ENCODE data around the gene PHF13.

Gene PHF13

GRCh38 chr1:6585081-6585722 lies 28.3 kb upstream of the PHF13 start:
- H3K4me3 ChIP-seq (ENCODE audit: low read depth, low read length): no peak overlapping the region
- no peak for TF ChIP-seq CTCF (IDR thresholded peaks at IDR 0.05; ENCODE audit: insufficient read depth, low read length, missing control alignments)
- DNase-seq (ENCODE audit: low read depth, low spot score): no peak
- ChIA-PET CTCF (interaction anchor here (1.1 to 2.5 kb wide), 4 partner anchors 8 to 32 kb away, joined by 3 to 7 read pairs (median 4); partner anchors contain the start of gene NOL9), POLR2A (interaction anchor here (0.9 kb wide), 1 partner anchor 16 kb away, joined by 3 read pairs; no protein-coding TSS in a partner anchor)

- no peak overlapping the region for H3K4me3 ChIP-seq (ENCODE audit: low read depth, low read length)
- TF ChIP-seq CTCF (IDR thresholded peaks at IDR 0.05; ENCODE audit: insufficient read depth, low read length, missing control alignments): no peak
- POLR2A ChIA-PET: interaction anchor here (0.9 kb wide), 1 partner anchor 15 kb away, joined by 3 read pairs; no protein-coding TSS in a partner anchor
- CTCF ChIA-PET: interaction anchor here (2.5 kb wide), 1 partner anchor 15 kb away, joined by 7 read pairs; no protein-coding TSS in a partner anchor
- no peak for DNase-seq (ENCODE audit: low read depth, low spot score)
Observed at GRCh38 chr1:6585841-6586240, 27.7 kb upstream of the PHF13 start.

- ChIA-PET POLR2A (no interaction called here), CTCF (interaction anchor here (0.7 kb wide), 1 partner anchor 100 kb away, joined by 4 read pairs; no protein-coding TSS in a partner anchor)
- H3K4me3 ChIP-seq (ENCODE audit: low read depth, low read length): no peak overlapping the region
- TF ChIP-seq CTCF (IDR thresholded peaks at IDR 0.05; ENCODE audit: insufficient read depth, low read length, missing control alignments): no peak
- DNase-seq (ENCODE audit: low read depth, low spot score): no peak
Observed at GRCh38 chr1:6586404-6586816, 27.1 kb upstream of the PHF13 start.

GRCh38 chr1:6587261-6588005 lies 26.1 kb upstream of the PHF13 start:
- H3K4me3 ChIP-seq (ENCODE audit: low read depth, low read length): no peak overlapping the region
- DNase-seq (ENCODE audit: low read depth, low spot score): no peak
- CTCF ChIA-PET: interaction anchor here (0.7 kb wide), 1 partner anchor 101 kb away, joined by 4 read pairs; no protein-coding TSS in a partner anchor
- TF ChIP-seq CTCF (IDR thresholded peaks at IDR 0.05; ENCODE audit: insufficient read depth, low read length, missing control alignments): no peak
- POLR2A ChIA-PET: no interaction called here

GRCh38 chr1:6588128-6588892 lies 25.2 kb upstream of the PHF13 start:
- ChIA-PET POLR2A (no interaction called here), CTCF (interaction anchor here (0.9 to 1.4 kb wide), 3 partner anchors 12 to 58 kb away, joined by 3 to 5 read pairs (median 3); partner anchors contain the start of gene NOL9)
- DNase-seq (ENCODE audit: low read depth, low spot score): no peak
- H3K4me3 ChIP-seq (ENCODE audit: low read depth, low read length): no peak overlapping the region
- no peak for TF ChIP-seq CTCF (IDR thresholded peaks at IDR 0.05; ENCODE audit: insufficient read depth, low read length, missing control alignments)
